NCI-H446 (cell line): ENCODE results near the gene CD2AP.
"Not testable (repeated sequence)": the region's sequence is repeated elsewhere in the genome, so short reads cannot be mapped to it uniquely, and the experiment has no call there.

Experiments used
- DNase-seq, 2 experiments: peaks; one replicate each; lab custom pipeline; 2025; lab: John Stamatoyannopoulos, UW

CD2AP gene

DNA sequence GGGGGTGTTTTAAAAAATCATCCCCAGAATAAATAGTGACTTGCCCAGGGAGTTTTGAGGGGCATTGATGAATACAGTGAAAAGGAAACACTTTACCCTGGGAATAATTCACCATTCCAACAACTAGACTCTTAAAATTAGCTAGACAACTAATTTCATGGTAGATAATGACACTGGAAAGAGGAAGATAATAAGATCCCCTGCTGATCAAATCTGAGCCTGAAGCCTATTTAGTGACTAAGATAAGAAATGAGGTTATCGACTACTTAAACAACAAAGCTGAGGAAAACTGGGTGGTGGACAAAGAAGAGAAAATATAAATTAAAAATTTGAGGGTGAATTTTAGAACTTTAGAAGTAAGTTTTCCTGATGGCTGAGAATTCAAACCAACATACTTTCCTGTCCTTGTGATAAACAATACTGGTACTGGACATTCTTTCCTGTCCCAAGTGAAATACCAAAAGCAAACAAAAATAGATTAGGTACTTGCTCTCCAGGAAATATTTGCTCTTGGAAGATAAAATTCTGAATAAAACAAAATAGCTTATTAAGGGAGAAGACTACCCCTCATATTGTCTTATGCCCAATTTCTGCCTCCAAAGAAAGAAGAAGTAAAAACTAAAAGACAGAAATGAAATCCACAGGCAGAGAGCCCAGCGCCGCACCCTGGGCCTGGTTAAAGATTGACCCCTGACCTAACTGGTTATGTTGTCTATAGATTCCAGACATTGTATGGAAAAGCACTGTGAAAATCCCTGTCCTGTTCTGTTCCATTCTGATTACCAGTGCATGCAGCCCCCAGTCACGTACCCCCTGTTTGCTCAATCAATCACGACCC is 156.8 kb downstream of the CD2AP start:
- DNase-seq = no peak

DNA sequence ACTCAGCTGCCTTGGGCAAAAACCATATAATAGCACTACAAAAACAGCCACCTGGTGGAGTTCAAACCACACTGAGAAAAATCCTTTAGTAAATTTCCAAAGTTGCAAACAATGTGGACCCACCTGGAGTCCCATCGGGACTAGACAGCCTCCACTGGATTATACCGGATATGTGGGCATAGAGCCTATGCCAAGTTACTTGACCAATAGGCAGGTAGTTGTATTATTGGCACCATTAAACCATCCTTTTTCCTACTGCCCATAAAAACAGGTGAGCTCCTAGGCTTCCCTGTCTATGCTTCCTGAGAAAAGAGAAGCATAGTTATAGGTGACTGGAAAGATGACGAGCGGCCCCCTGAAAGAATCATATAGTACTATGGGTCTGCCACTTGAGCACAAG is 169.1 kb downstream of the CD2AP start:
- no peak for DNase-seq

DNA sequence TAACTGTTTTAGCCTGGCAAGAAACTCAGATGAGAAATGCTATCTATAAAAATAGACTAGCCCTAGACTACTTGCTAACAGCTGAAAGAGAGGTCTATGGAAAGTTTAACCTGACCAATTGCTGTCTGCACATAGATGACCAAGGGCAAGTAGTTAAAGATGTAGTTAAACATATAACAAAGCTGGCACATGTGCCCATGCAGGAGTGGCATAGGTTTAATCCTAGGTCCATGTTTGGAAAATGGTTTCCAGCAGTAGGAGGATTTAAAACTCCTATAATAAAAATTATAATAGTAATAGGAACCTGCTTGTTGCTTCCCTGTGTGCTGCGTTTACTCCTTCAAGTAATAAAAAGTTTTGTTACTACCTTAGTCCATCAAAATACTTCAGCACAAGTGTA is 169.6 kb downstream of the CD2AP start:
- DNase-seq = no peak

DNA sequence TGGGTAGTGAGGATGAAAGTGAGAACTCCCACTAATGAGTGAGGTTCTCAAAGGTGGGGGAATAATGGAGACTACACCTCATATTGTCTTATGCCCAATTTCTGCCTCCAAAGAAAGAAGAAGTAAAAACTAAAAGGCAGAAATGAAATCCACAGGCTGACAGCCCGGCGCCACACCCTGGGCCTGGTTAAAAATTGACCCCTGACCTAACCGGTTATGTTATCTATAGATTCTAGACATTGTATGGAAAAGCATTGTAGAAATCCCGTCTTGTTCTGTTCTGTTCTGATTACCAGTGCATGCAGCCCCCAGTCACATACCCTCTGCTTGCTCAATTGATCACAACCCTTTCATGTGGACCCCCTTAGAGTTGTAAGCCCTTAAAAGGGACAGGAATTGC is 170.0 kb downstream of the CD2AP start:
- DNase-seq = not testable (repeated sequence)

DNA sequence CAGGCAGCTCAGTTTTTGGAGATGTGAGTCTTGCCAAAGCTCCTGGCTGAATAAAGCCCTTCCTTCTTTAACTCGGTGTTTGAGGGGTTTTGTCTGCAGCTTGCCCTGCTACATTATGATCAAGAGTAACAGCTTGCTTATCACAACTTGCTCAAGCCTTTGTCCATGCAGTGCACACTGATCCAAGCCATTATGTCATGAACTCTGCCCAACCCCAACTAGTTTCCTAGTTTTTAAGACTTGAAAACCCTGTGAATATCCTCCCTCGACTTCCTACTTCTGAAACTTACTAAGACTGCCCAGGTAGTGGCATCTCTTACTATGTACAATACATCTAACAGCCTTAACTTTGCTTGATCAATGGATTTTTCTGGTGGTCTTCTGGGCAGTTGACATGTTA is 170.4 kb downstream of the CD2AP start:
- DNase-seq = no peak

DNA sequence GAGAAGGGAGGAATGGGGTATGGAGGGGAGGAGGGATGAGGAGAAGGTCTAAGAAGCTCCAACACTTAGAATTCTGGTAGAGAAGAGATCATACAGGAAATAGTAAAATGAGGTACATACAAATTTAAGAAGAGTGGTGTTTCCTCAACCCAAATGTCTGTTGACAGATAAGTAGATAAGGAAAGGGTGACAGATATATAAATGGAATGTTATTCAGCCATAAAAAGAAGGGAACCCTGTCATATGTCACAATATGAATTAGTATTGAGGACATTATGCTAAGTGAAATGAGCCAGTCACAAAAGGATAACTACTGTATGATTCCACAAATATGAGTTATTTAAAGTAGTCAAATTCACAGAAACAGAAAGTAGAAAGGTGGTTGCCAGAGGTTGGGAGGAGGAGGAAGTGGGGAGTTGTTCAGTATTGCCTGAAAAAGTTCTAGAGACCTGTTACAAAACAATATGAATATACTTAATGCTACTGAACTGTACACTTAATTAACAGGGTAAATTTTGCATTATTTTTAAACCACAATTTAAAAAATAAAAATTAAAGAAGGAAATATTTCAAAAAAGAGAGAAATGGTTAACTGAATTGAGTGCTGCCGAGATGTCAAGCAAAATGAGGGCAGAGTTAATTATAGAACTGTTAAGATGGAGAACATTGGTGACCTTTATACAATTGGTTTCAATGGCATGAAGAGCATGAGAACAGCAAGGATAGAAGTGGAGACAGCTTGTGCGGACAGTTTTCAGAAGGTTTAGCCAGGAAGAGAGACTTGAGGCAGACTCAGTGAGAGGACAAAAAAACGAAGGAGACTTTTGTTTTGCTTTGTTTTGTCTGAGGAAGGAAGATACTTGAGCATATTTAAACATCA is 173.2 kb downstream of the CD2AP start:
- no peak for DNase-seq

DNA sequence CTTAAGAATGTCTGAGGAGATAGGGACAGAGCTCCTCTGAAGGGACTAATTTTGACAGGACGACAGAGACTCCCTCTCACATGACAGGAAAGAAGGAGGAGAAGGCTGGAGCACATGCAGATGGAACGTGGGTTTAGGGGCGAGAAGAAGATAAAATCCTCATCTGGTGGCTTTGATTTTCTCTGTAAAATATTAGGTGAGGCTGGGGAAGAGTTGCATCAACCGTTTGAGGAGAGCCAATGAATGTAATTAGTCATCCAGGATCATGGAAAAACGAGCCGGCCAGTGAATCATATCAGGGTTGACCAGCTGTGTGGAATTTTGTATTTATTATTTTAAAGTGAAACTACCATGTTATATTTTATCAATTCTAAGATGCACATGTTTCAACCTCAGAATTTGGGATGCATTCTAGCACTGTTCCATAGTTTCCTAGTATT is 173.9 kb downstream of the CD2AP start:
- DNase-seq = no peak

DNA sequence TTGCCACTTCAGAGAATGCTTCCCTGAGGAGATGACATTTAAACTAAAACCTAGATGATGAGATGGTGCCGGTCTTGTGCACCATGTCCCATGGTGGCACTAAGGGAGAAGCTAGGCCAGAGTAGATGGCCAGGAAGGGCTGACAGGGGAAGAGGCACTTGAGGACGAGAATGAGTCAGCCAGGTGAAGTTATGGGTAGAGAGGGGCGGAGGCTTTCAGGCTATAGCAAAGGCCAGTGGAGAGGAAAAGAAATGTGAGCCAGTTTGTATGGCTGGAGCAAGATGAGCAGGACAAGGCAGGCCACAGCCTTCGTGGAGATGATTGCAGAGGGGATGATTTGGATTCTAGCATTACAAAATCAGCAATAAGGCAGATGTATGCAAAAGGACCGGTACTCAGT is 176.1 kb downstream of the CD2AP start:
- DNase-seq = no peak

DNA sequence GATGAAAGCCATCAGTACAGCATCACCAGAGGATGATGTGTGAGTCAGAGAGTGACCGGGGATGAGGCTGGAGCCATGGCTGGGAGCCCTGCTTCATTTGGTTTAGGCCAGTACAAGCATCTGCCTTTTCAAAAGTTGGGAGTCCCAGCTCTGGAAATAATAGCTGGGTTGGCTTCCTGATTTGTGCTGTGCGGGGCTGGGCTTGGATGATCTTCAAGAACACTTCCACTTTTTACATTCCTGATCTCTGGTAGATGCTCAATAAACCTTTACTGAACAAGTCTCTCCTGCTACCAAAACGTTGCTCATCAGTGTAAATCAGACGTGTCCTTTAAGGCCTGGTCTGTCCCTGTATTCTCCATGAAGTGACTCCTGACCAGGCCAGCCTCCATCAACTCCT is 176.7 kb downstream of the CD2AP start:
- no peak for DNase-seq

DNA sequence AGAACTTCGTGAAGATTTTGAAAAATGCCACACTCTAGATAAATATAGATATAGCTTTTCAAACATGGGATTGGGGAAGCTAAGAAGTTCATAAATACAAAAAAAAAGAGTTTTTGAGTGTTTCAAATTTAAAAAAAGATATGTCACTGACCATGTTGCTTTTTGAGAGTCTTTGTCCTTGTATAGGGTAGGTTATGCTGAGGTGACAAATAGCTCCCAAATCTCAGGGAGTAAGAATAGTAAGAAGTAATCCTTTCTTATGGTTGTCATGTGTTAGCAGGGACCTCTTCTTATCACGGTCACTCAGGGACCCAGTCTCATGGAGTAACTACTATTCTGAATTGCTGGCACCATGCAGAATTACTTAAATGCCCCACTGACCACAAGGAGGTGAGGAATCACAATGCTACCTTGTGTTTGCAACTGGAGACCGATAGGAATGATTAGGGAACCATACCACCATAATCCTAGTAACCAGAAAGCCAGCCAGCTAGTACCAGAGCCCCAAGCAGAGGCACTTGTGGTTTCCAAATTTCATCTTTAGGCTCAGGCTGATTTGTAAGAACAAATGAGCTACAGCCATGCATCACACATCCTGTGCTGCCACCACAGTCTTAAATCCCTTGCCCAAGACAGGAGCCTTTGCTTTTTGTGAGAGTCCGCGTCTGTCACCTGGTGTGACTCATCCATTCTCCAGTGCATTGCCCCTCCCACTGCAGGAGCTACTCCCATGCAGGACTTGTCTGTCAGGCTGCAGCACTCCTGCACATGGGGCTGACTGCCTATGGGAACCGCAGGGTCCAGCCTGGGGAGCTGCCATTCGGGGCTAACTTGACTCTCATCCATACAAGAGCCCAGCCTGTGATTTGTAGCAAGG is 178.4 kb downstream of the CD2AP start:
- DNase-seq = peak in 1 of 2 experiments; percentile 41

DNA sequence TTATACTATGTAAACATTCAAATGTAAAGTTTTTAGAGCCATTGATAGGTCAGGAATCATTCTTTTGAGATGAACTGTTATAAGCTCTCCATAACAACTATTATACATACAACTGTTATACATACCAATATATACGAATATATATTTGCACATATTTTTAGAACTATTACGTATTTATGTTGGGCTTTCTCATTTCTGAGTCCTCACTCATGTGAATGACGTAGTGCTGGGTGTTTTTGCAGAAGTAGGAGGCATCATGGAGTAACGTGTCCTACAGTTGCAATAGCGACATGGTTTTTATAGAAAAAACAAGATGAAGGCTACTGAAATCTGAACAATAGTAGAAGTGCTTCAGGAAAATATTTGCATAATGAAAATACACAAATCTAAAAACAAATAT is 184.4 kb downstream of the CD2AP start:
- DNase-seq = no peak

DNA sequence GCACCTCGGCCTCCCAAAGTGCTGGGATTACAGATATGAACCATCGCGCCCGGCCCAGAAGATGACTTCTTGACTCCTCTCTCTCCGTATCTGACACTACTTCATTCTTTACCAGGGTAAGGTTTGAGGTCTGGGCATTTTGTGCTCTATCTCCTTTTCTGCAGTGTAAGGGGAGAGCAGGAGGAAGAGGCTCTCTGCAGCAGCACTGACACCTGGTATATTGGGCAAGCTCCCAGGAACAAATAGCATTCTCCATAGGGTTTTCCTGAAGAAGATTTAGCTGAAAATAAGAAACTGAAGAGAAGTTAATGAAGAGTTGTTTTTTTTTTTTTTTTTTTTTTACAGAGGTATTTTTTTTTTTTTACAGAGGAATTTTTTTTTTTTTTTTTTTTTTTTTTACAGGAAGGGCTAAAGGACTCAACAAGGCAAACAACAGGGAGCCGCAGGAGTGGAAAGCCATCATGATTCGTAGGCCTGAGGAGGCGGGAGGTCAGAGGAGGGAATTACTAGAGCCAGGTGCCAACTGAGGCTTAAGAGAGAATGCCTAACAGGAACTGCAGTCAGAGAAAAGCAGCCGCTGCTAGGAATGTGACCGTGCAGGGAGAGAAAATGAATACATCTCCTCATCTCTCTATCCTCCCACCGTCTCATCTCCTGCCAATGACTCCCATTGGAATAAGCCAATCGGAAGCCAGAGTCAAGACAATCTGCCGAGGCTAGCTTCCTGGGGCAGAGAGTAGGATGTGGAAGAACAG is 186.1 kb downstream of the CD2AP start:
- DNase-seq = no peak

DNA sequence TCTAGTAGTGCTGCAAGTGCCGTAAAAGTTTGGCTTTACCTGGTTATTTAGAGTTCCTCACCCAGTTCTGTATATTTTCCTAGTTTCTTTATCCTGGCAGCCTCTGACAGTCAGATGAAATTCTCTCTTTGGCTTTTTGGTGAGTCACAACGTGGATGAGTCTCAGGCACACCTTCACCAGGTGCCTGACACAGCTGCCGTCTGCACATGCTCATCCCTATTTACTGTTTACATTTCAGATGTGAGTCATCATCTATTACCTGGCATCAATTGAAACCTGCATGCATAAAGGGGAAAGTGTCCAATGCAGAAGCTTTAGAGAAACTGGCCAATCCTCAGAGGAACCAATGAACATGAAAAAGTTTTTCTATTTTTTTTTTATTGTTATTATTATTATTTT is 187.5 kb downstream of the CD2AP start:
- DNase-seq = no peak

DNA sequence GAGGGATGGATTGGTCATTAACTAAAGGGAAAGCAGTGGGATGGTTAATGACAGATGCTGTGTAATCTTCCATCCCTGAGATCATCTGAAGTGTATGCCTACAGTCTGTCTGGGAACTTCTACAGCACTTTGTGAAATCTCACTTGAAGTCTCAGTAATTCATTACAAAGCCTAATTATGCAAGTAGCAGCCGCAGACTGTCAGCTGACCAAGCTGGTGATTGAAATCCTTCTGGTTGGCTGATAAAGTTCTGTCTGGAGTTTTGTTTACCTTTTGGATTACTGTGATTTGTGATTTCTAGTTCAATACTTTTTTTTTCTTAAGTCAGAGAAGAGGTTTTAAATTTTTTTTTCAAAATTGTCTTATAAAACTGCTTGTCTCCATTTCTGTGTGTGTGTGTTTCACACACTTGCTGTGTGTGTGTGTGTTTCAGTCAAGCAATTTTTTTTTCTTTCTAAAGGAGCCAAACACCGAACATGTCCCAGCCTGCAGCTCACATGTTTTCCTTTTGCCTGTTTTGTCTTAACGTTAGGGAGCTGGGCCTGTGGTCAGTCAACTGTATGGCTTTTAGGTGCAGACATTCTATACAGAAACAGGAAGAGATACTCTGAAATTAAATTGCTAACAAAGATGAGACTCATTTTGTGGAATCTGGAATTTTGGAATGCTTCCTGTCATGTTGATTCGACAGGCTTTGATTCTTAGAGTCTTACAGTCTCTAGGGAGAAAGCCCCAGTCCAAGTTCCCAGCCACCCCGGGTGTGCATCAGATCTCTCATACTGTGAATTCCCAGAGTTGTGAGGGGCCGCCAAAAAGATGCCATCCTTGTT is 192.3 kb downstream of the CD2AP start:
- peak; percentile 62 to 85 for DNase-seq

DNA sequence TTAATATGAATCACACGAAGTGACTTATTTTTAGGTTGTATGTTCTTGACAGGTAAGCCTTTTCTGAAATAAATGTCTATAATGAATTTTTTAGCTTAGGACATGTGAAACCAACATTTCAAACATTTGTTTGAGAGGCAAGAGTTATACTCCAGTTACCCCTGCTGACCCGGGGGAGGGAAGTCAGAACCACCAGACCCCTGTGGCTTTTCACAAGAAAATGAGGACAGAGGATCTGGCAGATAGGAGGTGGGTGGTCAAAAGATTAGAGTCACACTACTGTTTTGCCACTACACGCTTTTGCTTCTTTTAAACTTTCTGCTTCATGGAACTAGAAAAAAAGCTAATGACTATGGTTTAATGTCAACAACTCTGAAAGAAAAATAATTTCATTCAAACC is 193.3 kb downstream of the CD2AP start:
- DNase-seq = peak in 1 of 2 experiments; percentile 9

DNA sequence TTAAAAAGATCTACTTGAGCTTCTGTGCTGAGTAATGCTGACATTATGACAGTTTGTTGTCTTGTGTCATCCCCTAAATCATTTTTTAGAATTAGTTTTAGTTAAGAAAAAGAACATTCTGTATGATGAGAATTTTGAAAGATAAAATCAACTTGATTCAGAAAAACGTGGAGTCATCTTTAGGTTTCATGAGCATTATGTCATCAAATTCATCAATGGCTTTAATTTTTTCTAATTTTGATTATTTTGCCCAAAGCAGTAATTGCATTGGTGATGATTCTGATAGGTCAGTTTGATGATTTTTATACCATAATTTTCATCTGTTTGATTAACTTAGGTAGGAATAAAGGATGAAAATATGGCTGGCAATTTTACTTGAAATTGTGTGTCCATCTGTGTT is 194.2 kb downstream of the CD2AP start:
- DNase-seq = no peak

DNA sequence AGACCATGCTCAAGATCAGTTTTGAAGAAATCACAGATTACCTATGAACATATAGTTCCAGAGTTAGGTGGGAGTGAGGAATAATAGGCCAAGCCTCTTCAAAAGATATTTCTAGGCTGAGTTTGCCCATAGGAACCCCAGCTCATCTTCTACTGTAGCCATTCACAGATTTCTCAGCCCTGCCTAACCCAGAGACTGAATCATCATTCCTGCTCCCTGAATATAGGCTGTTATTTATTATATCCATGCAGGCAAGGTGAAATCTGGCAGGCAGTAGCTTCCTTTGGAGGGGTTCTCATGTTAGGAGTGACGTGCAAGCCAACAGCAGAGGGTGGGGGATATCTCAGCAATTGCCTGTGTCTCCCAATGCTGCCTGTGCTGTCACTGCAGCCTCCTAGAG is 195.2 kb downstream of the CD2AP start:
- DNase-seq = no peak

DNA sequence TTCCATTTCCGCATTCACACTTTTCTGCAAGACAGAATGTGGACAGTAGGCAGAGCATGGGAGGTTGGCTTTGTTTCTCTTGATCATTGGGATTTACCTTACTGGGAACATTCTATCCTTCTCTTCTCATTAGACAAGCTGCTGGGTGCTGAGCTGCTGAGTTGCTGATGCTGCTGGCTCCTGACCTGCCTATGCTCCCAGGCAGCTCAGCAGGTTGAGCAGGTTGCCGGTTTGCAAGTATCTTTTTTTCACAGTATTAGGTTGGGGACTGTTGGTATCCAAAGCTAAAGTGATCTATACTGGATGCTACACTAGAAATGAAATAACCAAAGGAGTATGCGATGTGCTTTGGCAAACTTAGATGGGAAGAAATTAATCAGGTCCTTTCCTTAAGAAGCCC is 197.1 kb downstream of the CD2AP start:
- DNase-seq = no peak
